Hair follicular keratinocyte (primary cell): ENCODE data around the gene MTFMT. TPM values are rescaled to one million over a fixed set of nuclear protein-coding genes. Genes with fewer than 3 reads are reported as not detected.

Experiments
- total RNA-seq: library from RNA; depleted of rRNA; stranded (reverse); fragments of >200 nt; gene quantifications from 2 replicates; pipeline ENCODE4 v1.2.3, GENCODE V29; 2015

MTFMT gene
- total RNA-seq: 25.4 and 32.6 TPM in 2 replicates

GRCh38 chr15:65028921-65029735, at the start of gene MTFMT:
MTFMT (minus strand) TSS chr15:65029639; CDS start chr15:65029613, 26 bp downstream.

GRCh38 chr15:65076486-65077290, 47.2 kb upstream of the MTFMT start, which contains the start of gene KBTBD13:
KBTBD13 (plus strand) TSS chr15:65076746; CDS start chr15:65076816, 70 bp downstream.

GRCh38 chr15:65067645-65068402, 38.4 kb upstream of the MTFMT start, which contains the start of gene RASL12:
RASL12 (minus strand) TSS chr15:65067991; CDS start chr15:65067835, 156 bp downstream.

GRCh38 chr15:65044724-65045481, 15.5 kb upstream of the MTFMT start, which contains the start of gene SLC51B:
SLC51B (plus strand) TSS chr15:65045387; CDS start chr15:65050005, 4,618 bp downstream.

GRCh38 chr15:64989416-64990167, 39.8 kb downstream of the MTFMT start, which contains the start of gene SPG21:
SPG21 (minus strand) TSS chr15:64989914; CDS start chr15:64983569, 6,345 bp downstream.

Other genes with a start within 250 kb of the MTFMT start
- gene PIF1, start 204.0 kb downstream of the MTFMT start, total RNA-seq: 6.5 and 19.4 TPM in 2 replicates
- gene PLEKHO2, start 187.7 kb downstream of the MTFMT start, total RNA-seq: 5.9 and 6.2 TPM in 2 replicates
- 0.47 and 0.49 TPM in 2 replicates for gene ANKDD1A, start 117.7 kb downstream of the MTFMT start, total RNA-seq
- gene SPG21, start 39.7 kb downstream of the MTFMT start, total RNA-seq: 70.1 and 74.1 TPM in 2 replicates
- gene SLC51B, start 15.7 kb upstream of the MTFMT start, total RNA-seq: not detected in 2 replicates
- 1.1 TPM in 1 of 2 replicates, not detected in the other for gene RASL12, start 38.4 kb upstream of the MTFMT start, total RNA-seq
- not detected in 2 replicates for gene KBTBD13, start 47.1 kb upstream of the MTFMT start, total RNA-seq
- gene UBAP1L, start 85.6 kb upstream of the MTFMT start, total RNA-seq: 0.38 and 0.47 TPM in 2 replicates
- 16.2 and 23.4 TPM in 2 replicates for gene PDCD7, start 104.2 kb upstream of the MTFMT start, total RNA-seq
- gene CLPX, start 155.7 kb upstream of the MTFMT start, total RNA-seq: 19.1 and 19.2 TPM in 2 replicates
- not detected in 2 replicates for gene CILP, start 181.8 kb upstream of the MTFMT start, total RNA-seq